Adrenal gland (tissue), 5 donors: Measurements from ENCODE around the gene GAK.

Source experiments
- CTCF ChIP-seq, 6 experiments: fragments of 450-650 bp in 4 of 6; fragments of 200-600 bp in 2 of 6; sonication (generic) in 1 of 6; IDR thresholded peaks; 1 replicate in 5 of 6; 2 replicates in 1 of 6; pipeline versions ENCODE4 v1.5.1 to v1.8.0; 2016 to 2021; ENCODE audit warnings: antibody characterized with exemption in 6 of 6, mild to moderate bottlenecking in 2 of 6, moderate library complexity in 1 of 6
- POLR2A ChIP-seq, 2 donors: fragments of 450-650 bp; IDR thresholded peaks; one replicate each; pipeline ENCODE4 v1.6.1; 2017; ENCODE audit warnings: antibody characterized with exemption in 2 of 2, mild to moderate bottlenecking in 2 of 2, moderate library complexity in 1 of 2
- donor health status: DM: no; HTN: no; CAD: no.

DNA sequence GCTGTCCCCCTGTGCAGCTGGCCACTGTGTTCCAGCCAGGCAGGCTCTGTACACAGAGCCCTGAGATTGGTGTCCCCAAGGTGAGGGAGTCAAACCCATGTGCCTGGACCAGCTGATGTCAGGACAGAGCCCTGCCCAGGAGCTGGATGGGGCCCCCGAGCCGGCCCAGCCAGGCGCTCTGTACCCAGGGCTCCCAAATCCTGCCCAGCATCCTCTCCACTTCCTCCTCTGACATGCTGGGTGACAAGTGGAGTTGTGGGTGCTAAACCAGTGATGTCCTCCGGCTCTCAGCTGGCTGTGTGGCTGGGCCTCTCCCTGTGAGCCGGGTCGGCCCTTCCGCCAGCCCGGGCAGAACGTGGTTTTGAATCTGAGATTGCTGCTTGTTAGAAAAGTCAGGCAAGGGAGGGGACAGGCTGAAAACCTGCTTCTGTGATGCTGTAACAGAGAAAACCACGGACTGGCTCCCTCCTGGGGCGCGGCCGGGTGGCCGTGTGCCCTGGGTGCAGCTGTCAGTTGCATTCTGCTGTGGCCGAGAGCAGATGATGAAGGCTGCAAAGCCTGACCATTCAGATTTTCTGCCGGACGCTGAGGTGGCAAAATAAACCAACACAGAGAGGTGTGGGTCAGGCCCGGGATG, 98.3 kb downstream of the GAK start:
- TF ChIP-seq CTCF (IDR thresholded peaks at IDR 0.05) = no peak
- TF ChIP-seq POLR2A (IDR thresholded peaks at IDR 0.05) = no peak
